GM04503 (cell line): Measurements from ENCODE around the gene PEDS1.
"Not testable (repeated sequence)": the region's sequence is repeated elsewhere in the genome, so short reads cannot be mapped to it uniquely, and the experiment has no call there.

Source experiments
- DNase-seq: peaks from one replicate; pipeline ENCODE4 v3.0.0-alpha.2; 2012; ENCODE audit warnings: low read depth

PEDS1 gene

GRCh38 chr20:50113420-50114224, 39.9 kb downstream of the PEDS1 start:
- no peak for DNase-seq

DNA sequence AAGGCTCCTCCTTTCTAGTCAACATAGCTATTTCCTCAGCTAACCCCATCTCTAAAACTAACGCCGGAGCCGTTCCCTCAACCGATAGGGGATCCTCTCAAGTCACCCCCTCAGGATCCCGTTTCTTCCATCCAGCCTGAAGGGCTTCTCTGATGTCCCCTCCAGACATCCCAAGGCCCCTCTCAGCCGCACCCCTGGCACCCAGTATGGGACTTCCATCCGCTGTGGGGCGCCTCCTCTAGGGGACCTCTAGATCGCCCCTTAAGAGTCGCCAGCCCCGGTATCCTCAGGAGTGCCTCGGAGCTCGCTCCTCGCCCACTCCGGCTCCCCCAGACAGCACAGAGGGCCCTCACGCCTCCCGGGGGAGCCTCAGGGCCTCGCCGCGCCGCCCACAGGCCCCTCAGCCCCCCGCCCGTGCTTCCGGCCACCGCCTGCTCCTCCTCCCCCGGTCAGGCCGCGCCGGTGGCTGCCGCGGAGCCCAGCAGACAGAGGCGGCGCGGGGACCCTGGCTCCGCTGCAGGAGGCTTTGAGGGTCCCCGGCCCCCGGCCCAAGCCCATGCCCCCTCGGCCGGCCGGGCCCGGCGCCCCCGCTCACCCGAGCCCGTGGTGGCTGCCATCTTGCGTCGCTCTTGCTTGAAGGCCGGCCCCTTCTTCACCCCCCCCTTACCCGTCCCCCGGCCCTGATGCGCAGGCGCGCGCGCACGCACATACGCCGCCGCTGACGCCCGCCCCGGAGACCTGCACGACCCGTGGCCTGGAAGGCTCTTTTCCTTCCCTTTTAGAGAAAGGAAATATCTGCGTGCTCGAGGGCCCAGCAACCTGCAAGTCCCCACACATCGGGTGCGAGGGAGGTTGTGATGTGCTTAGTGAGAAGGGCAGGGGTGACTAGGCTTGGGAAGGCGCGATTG, 40.8 kb downstream of the PEDS1 start, which contains the start of gene UBE2V1:
TSS of gene UBE2V1 (minus strand) at position 639 of the 908 bp plus-strand sequence. CDS start at position 617, 22 bp downstream.
- no peak for DNase-seq

DNA sequence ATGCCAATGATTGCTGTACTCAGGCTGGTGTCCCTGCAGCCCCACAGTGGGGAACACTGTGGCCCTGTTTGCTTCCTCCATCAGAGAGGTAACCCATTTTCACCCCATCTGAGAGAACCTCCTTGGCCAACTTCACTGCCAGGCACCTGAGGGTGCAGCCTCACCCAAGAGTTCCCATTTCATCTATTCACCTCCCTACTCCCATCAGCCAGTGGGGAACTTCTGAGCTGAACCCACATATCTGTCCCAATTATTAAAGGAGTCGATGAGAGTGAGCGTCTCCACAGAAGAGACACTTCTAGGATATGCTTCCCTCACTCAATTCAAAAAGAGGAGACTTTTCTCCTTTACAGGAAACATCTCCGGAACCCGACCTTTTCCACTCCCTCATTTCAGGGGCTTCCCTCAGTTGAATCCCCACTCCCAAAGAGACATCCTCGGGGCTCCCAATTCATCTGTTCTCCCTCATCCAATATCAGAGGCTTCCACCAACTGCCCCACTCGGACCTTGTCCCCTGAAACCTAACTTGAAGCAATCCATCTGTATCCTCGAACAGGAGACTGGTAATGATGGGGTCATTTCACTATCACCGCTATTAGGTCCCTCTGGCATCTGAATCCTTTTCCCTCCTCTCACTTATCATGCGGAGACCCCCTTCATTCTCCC, 41.6 kb downstream of the PEDS1 start:
- no peak for DNase-seq

DNA sequence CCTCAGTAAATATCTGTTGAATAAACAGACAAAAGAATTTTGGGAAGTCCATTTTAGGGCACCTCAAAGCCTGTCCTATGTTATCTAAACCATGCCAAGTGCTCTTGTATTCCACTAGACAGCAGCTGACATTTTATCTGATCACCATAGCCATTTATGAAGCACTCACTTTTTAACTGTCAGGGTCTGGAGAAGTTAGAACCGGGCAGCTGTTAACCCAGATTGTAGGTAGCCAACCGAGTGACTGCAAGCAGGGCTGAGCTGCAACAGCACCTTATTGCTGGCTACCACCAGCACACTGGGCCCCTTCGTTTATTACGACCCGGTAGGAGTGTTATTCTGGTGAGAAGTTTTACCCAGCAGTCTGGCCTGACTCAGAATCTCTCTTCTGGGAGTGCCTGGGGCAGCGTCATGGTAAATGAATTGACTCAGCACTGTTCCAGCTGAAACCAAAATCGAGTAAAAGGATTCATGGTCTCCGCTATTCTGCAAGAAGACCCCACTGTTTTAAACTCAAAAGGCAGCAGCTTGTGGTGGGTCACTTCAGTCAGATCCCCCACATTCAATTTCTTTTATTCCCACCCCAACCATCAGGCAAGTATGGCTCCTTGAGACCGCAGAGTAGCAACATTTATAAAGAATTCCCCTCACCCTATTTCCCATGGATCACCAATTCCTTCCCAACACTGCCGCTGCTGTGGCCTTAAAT, 42.2 kb downstream of the PEDS1 start:
- DNase-seq: no peak

DNA sequence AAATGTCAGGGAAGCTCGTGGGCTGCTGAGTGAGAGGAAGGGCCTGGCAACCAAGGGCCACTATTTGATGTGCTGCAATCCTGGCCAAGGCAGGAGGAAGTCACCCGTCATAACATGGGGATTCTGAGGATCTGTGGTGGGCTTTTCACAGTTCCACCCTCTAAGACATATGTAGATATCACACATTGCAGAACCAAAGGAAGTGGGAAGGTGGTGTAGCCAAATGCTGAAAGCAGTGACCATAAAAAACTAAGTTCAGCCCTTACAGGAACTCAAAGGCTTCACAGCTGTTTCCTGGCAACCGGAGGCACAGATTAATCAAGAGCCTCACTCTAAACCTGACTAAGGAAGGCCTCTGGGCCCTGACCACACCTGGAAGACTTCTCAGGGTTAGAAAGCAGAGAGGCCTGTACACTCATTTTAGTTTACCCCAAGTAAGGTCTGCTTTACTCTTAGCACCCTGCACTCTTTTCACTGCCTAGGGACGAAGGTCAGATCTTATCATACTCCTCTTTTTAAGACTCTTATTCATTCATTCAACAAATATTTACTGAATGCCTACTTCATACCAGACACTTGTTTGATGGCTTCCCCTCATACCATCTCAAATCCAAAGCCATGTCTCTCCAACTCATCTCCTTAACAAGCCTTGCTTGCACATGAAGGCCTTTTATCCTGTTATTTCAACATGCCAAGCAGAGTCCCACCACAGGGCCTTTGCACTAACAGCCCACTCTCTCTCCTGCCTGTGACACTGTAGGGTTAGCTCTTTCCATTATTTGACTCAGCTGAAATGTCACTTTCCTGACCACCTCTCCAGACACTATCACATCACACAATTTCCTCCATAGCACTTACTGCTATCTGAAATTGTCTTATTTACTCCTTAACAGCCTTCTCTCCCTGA, 43.1 kb downstream of the PEDS1 start:
- no peak for DNase-seq

- no peak for DNase-seq
Measured at GRCh38 chr20:50108556-50109235, 44.8 kb downstream of the PEDS1 start.

DNA sequence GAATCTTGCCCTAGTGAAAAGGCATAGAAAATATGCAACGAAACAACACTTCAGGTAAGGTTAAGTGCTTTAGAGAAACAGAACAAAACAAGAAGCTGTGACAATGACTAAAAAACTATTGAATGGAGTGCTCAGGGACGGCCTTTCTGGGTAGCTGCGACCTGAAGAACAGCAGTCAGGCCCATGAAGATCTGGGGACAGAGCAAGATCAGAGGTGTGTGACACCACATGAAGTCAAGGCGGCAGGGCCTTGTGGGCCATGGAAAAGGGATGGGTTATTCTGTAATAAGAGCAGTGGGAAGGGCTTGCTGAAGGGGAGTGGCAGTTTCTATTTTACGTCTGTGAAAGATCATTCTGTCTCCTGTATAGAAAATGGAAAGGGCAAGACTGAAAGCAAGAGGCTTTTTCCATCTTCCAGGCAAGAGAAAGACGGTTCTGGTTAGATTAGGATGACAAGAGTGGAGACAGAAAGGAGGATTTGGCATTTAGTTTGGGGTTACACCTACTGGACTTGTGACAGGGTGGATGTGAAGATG, 45.7 kb downstream of the PEDS1 start:
- DNase-seq: no peak

- no peak for DNase-seq
Measured at GRCh38 chr20:50107086-50107660, 46.4 kb downstream of the PEDS1 start.

GRCh38 chr20:50106669-50107068, 46.9 kb downstream of the PEDS1 start:
- not testable (repeated sequence) for DNase-seq
